SK-N-MC (cell line): ENCODE data around the gene CALR.

Experiments used
- EZH2 ChIP-seq: fragments of 200-600 bp; sonication (generic); IDR thresholded peaks from one replicate; pipeline ENCODE4 v1.6.1; 2017; ENCODE audit warnings: antibody characterized with exemption
- POLR2AphosphoS5 ChIP-seq: IDR thresholded peaks from 2 replicates; pipeline ENCODE4 v1.6.1; 2012; ENCODE audit warnings: mild to moderate bottlenecking, low read depth, low read length, borderline replicate concordance

GRCh38 chr19:12984683-12985048, 46.3 kb downstream of the CALR start:
- TF ChIP-seq POLR2AphosphoS5, result no peak
- TF ChIP-seq EZH2, result no peak
